HG03108 (cell line): Measurements from ENCODE around the gene GIPR.
A peak's percentile ranks its signal among the peaks of the same experiment; 100 is the strongest.

Experiments
- ATAC-seq: cut with Tn5 transposase; IDR thresholded peaks from one replicate; pipeline ENCODE4 v1.9.1; 2021; ENCODE audit warnings: moderate library complexity; ENCODE audit not compliant: unreplicated experiment

Gene GIPR

DNA sequence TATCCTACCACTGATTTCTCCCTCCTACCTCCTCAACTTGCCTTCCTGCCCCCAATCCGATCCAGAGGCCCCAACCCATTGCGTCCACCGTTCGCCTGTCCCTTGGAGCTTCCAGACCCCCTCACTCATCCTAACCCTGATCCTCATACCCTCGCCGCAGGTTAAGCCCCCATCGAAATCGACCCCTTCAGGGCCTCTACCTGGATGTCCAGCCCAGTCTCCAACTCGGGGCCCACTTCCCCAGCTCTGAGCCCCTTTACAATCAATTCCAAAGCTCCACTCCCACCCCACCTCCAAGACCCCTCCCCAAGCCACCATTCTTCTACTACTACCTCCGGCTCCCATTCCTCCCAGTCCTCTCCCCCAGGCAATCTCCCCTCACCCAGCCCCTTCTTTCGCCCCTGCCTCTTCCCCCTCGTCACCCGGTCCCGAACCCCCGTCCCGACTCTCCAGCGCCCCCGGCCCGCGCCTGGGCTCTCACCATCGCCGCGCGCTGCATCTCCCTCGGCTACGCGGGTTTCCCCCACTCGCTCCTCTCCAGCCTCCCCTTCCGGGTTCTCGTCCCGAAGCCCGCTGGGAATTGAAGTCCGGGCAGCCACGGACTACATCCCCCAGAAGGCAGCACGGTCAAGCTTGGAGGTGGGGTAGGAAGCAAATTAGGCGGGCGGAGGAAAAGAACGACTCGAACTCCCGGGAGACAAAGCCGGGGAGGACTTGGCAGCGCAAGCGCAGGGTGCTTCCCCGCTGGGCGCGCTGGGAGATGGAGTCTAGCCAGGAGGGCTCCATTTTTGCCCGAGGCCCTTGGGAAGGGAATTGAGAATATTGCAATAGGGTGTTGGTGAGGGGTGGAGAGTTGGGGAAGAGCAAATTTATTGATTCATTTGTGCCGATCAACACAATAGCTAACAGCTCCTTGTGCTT is 62.6 kb downstream of the GIPR start, which contains the start of gene FBXO46:
TSS of gene FBXO46 (minus strand) at position 529 of the 921 bp plus-strand sequence. CDS start 17,401 bp downstream, outside the sequence.
- peak; percentile 95 for ATAC-seq
